NCI-H345 (cell line): ENCODE measurements around the gene RAB27A.
A peak's percentile ranks its signal among the peaks of the same experiment; 100 is the strongest.
"Not testable (repeated sequence)": the region's sequence is repeated elsewhere in the genome, so short reads cannot be mapped to it uniquely, and the experiment has no call there.

ENCODE experiments used
- DNase-seq: peaks from one replicate; lab custom pipeline; 2025; lab: John Stamatoyannopoulos, UW

RAB27A gene

GRCh38 chr15:55250392-55250791, 39.2 kb downstream of the RAB27A start:
- no peak for DNase-seq

GRCh38 chr15:55249885-55250284, 39.7 kb downstream of the RAB27A start:
- not testable (repeated sequence) for DNase-seq

GRCh38 chr15:55248895-55249294, 40.7 kb downstream of the RAB27A start:
- DNase-seq: peak; percentile 24

- no peak for DNase-seq
Observed at GRCh38 chr15:55247766-55248427, 41.7 kb downstream of the RAB27A start.

- DNase-seq: no peak
Observed at GRCh38 chr15:55247311-55247710, 42.3 kb downstream of the RAB27A start.

GRCh38 chr15:55246567-55246966, 43.0 kb downstream of the RAB27A start:
- DNase-seq: no peak

- DNase-seq: no peak
Observed at GRCh38 chr15:55245059-55245458, 44.6 kb downstream of the RAB27A start.

- DNase-seq: no peak
Observed at GRCh38 chr15:55241891-55242290, 47.7 kb downstream of the RAB27A start.

GRCh38 chr15:55241186-55241585, 48.4 kb downstream of the RAB27A start:
- no peak for DNase-seq

- DNase-seq: no peak
Observed at GRCh38 chr15:55240125-55240760, 49.4 kb downstream of the RAB27A start.

- no peak for DNase-seq
Observed at GRCh38 chr15:55239440-55240124, 50.0 kb downstream of the RAB27A start.

GRCh38 chr15:55238877-55239276, 50.7 kb downstream of the RAB27A start:
- DNase-seq: no peak

- DNase-seq: no peak
Observed at GRCh38 chr15:55237219-55238130, 52.1 kb downstream of the RAB27A start.

GRCh38 chr15:55235546-55236036, 54.0 kb downstream of the RAB27A start:
- no peak for DNase-seq

- DNase-seq: no peak
Observed at GRCh38 chr15:55234800-55235104, 54.9 kb downstream of the RAB27A start.

GRCh38 chr15:55234104-55234799, 55.4 kb downstream of the RAB27A start:
- no peak for DNase-seq

GRCh38 chr15:55231455-55231854, 58.2 kb downstream of the RAB27A start:
- DNase-seq: no peak

GRCh38 chr15:55230953-55231352, 58.7 kb downstream of the RAB27A start:
- DNase-seq: no peak

GRCh38 chr15:55230051-55230670, 59.5 kb downstream of the RAB27A start:
- no peak for DNase-seq

- no peak for DNase-seq
Observed at GRCh38 chr15:55226127-55226526, 63.5 kb downstream of the RAB27A start.

GRCh38 chr15:55224892-55225291, 64.7 kb downstream of the RAB27A start:
- no peak for DNase-seq
